Astrocyte of the spinal cord (primary cell): ENCODE results near the gene RPRD1A.
"Not testable (repeated sequence)": the region's sequence is repeated elsewhere in the genome, so short reads cannot be mapped to it uniquely, and the experiment has no call there.

ENCODE experiments used
- DNase-seq: peaks from one replicate; pipeline ENCODE4 v3.0.0; 2011; ENCODE audit warnings: low read depth, low spot score
- H3K4me3 ChIP-seq: 2 replicates; pipeline ENCODE4 v1.5.1; 2011; ENCODE audit warnings: low read depth, mild to moderate bottlenecking, low read length, moderate library complexity
- CTCF ChIP-seq: IDR thresholded peaks from 2 replicates; pipeline ENCODE4 v1.5.1; 2012; ENCODE audit warnings: low read depth, mild to moderate bottlenecking, low read length, inconsistent platforms
- in situ Hi-C: cut with HindIII; loops from 2 replicates; pipeline ENCODE4 v1.10.0; 2017; ENCODE audit warnings: low sequenced_read_pairs

The RPRD1A gene

DNA sequence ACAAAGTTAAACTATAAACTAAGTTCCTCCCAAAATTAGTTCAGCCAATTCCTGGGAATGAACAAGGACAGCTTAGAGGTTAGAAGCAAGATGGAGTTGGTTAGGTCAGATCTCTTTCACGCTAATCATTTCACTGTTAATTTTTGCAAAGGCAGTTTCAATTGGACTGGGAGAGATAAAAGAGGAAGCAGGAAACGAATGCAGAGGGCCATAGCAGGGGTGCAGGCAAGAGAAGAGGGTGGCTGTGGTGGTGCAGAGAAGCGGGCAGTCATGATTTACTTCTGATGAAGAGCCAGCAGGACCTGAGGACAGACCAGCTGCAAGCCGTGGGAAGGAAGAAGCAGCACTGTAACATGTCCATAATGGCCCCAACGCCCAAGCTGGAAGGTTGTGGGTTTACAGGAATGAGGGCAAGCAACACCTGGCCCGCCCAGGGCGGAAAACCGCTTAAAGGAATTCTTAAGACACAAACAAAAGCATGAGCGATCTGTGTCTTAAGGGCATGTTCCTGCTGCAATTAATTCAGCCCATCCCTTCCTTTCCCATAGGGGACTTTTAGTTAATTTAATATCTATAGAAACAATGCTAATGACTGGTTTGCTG, 99.0 kb downstream of the RPRD1A start:
- no peak overlapping the region for H3K4me3 ChIP-seq
- DNase-seq, result no peak
- in situ Hi-C loops, result no loop called here
- TF ChIP-seq CTCF, result no peak

DNA sequence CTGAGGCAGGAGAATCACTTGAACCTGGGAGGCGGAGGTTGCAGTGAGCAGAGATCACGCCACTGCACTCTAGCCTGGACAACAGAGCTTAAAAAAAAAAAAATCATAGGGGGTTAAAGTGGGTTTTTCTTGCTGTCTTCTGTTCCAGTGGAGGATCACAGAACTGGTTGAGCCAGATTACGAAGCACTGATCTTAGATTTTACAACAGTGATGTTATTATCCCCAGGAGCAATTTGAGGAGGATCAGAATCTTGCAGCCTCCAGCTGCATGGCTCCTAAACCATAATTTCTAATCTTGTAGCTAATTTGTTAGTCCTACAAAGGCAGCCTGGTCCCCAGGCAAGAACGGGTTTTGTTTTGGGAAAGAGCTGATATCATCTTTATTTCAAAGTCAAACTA, 99.5 kb downstream of the RPRD1A start:
- in situ Hi-C loops, DNase-seq, H3K4me3 ChIP-seq: not testable (repeated sequence)

GRCh38 chr18:35964319-35964718, 103.0 kb downstream of the RPRD1A start:
- no peak for TF ChIP-seq CTCF
- no peak for DNase-seq
- in situ Hi-C loops, result no loop called here
- H3K4me3 ChIP-seq, result no peak overlapping the region

- no peak for TF ChIP-seq CTCF
- no peak overlapping the region for H3K4me3 ChIP-seq
- in situ Hi-C loops, result no loop called here
- DNase-seq, result no peak
These were observed 105.0 kb downstream of the RPRD1A start for GRCh38 chr18:35962320-35962719.

DNA sequence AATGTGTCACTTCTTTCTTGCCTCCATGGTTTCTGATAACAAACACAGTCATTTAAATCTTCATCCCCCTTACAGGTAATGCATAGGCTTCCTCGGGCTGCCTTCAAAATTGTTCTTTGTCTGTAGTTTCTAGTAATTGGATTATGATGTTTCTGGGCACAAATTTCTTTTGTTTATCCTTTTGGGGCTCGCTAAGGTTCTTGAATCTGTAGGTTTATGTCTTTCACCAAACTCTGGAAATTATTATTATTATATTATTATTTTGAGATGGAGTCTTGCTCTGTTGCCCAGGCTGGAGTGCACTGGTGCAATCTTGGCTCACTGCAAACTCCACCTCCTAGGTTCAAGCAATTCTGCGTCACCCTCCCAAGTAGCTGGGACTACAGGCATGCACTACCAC, 111.1 kb downstream of the RPRD1A start:
- H3K4me3 ChIP-seq, result no peak overlapping the region
- no peak for DNase-seq
- in situ Hi-C loops, result no loop called here
- no peak for TF ChIP-seq CTCF

GRCh38 chr18:35953688-35954087, 113.7 kb downstream of the RPRD1A start:
- H3K4me3 ChIP-seq, result no peak overlapping the region
- in situ Hi-C loops, result no loop called here
- DNase-seq, result no peak

DNA sequence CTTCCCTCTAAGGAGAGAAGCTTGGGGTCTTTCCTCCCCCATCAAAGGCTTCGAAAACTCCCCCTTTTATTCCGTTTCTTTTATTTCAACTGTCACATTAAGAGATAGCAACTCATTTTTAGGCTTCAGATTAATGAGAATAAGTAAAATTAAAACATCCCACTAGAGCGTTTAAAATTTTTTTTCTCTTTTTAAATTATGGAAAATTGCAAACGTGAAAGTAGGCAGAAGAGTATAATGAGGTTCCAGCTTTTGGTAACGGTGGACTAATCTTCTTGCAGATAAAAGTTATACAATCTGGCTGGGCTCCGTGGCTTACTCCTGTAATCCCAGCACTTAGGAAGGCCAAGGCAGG, 116.8 kb downstream of the RPRD1A start:
- no peak for DNase-seq
- in situ Hi-C loops, result no loop called here
- peak overlapping the region; percentile 51 for H3K4me3 ChIP-seq
- no peak for TF ChIP-seq CTCF

More at GRCh38 chr18:35953688-35954087, 113.7 kb downstream of the RPRD1A start:
- no peak for TF ChIP-seq CTCF
